ENCODE results near the gene ANKRD12.

Gene ANKRD12

DNA sequence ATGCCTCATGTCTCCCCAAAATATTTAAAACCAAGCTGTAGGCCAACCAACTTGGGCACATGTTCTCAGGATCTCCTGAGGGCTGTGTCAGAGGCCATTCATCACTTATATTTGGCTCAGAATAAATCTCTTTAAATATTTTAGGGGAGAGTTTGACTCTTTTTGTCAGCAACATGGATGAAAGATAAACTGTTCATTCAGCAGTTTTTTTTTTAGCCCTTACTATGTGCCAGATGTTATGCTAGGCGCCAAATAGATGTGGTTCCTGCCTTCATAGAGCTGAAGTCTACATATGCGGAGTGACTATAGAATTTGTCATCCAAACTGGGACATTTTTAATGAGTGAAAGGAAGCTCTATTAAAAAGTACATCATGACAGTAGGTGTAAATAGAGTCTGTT is 155.5 kb downstream of the ANKRD12 start:
- no peak for DNase-seq (ENCODE audit: low read depth)
- no peak for TF ChIP-seq CTCF (IDR thresholded peaks at IDR 0.05; ENCODE audit: low read depth, low read length, missing control alignments)
- no peak overlapping the region for H3K4me3 ChIP-seq (ENCODE audit: low read depth, low read length)
- in situ Hi-C loops (cut with HindIII; ENCODE audit: low sequenced_read_pairs) = no loop called here

GRCh38 chr18:9293948-9294347 is 157.4 kb downstream of the ANKRD12 start:
- no peak overlapping the region for H3K4me3 ChIP-seq (ENCODE audit: low read depth, low read length)
- in situ Hi-C loops (cut with HindIII; ENCODE audit: low sequenced_read_pairs) = no loop called here
- TF ChIP-seq CTCF (IDR thresholded peaks at IDR 0.05; ENCODE audit: low read depth, low read length, missing control alignments) = no peak
- DNase-seq (ENCODE audit: low read depth) = no peak

DNA sequence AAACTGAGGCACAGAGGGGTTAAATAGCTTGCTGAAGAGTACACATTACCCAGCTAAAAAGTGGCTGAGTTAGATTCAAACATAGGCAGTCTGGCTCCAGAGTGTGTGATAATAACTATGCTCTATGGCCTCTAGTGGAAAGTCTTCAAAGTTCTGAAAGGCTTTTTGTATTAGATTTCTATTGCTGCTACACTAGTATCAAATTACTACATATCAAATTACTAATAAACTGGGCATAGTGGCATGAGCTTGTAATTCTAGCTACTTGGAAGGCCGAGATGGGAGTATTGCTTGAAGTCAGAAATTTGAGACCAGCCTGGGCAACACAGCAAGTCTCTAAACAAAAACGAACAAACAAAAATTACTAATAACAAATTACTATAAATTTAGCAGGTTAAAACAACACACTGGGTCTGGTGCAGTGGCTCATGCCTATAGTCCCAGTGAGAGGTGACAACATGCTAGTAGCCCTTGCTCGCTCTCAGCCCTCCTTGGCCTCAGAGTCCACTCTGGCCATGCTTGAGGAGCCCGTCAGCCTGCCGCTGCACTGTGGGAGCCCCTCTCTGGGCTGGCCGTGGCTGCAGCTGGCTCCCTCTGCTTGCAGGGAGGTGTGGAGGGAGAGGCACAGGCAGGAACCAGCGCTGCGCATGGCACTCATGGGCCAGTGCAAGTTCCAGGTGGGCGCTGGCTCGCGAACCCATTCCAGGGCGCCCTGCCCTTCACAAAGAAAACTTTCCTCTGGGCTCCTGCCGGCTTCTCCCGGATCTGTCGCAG is 159.8 kb downstream of the ANKRD12 start:
- H3K4me3 ChIP-seq (ENCODE audit: low read depth, low read length) = no peak overlapping the region
- no peak for TF ChIP-seq CTCF (IDR thresholded peaks at IDR 0.05; ENCODE audit: low read depth, low read length, missing control alignments)
- in situ Hi-C loops (cut with HindIII; ENCODE audit: low sequenced_read_pairs) = no loop called here
- DNase-seq (ENCODE audit: low read depth) = no peak

DNA sequence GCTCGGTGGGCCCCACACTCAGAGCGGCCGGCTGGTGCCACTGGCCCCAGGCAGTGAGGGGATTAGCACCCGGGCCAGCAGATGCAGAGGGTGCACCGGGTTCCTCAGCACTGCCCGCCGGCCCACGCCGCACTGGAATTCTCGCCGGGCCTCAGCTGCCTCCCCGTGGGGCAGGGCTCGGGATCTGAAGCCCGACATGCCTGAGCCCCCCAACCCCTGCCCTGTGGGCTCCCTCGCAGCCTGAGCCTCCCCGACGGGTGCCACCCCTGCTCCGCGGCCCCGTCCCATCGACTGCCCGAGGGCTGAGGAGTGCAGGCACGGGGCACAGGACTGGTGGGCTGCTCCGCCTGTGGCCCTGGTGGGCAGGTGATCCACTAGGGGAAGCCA is 160.4 kb downstream of the ANKRD12 start:
- no peak for TF ChIP-seq CTCF (IDR thresholded peaks at IDR 0.05; ENCODE audit: low read depth, low read length, missing control alignments)
- DNase-seq (ENCODE audit: low read depth) = no peak
- in situ Hi-C loops (cut with HindIII; ENCODE audit: low sequenced_read_pairs) = no loop called here
- no peak overlapping the region for H3K4me3 ChIP-seq (ENCODE audit: low read depth, low read length)

DNA sequence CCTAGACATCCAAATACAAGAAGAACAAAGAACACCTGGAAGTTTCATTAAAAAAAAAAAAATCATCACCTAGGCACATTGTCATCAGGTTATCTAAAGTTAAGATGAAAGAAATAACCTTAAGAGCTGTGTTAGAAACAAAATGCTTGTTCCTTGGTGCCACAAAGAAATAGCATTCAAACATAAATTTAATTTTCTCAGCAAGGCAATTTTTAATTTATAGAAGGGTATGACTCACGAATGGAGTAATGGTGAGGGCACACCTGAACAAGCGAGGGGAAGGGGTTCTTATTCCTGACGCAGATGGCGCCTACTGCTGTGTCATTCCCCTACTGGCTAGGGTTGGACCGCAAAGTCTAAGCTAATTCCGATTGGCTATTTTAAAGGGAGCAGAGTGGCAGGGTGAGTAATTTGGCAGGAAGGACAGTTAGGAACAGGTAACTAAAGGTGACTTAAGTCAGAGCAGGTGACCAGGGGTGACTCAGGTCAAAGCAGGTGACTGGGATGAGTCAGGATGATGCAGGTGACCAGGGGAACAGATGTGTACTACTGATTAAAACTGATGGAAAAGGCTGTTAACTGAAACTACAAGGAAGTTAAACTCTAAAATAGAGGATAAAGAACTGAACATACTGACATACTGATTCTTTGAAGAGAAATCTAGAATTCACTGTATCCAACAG is 167.9 kb downstream of the ANKRD12 start:
- DNase-seq (ENCODE audit: low read depth) = no peak
- TF ChIP-seq CTCF (IDR thresholded peaks at IDR 0.05; ENCODE audit: low read depth, low read length, missing control alignments) = no peak
- in situ Hi-C loops (cut with HindIII; ENCODE audit: low sequenced_read_pairs) = no loop called here
- no peak overlapping the region for H3K4me3 ChIP-seq (ENCODE audit: low read depth, low read length)

- in situ Hi-C loops (cut with HindIII; ENCODE audit: low sequenced_read_pairs) = no loop called here
- H3K4me3 ChIP-seq (ENCODE audit: low read depth, low read length) = no peak overlapping the region
- no peak for DNase-seq (ENCODE audit: low read depth)
- TF ChIP-seq CTCF (IDR thresholded peaks at IDR 0.05; ENCODE audit: low read depth, low read length, missing control alignments) = no peak
Observed at GRCh38 chr18:9319333-9319732, 182.8 kb downstream of the ANKRD12 start.

Measured in astrocyte of the cerebellum (primary cell).